NB4 (cell line): ENCODE results near the gene NTN3.

ENCODE experiments used
- MYC ChIP-seq: IDR thresholded peaks from 2 replicates; pipeline ENCODE4 v1.6.1; 2011; ENCODE audit warnings: low read depth, low read length
- POLR2A ChIP-seq: IDR thresholded peaks from 2 replicates; pipeline ENCODE4 v1.6.1; 2011; ENCODE audit warnings: mild to moderate bottlenecking; ENCODE audit not compliant: insufficient read length; ENCODE audit errors: extremely low read depth
- TF ChIP-seq, protein P1 (sequence below): IDR thresholded peaks from one replicate; pipeline ENCODE4 v1.5.1; 2012; ENCODE audit warnings: low read depth, low read length
- TF ChIP-seq, protein P2 (sequence below): IDR thresholded peaks from 2 replicates; pipeline ENCODE4 v1.6.1; 2011; ENCODE audit warnings: low read depth, low read length

DNA sequence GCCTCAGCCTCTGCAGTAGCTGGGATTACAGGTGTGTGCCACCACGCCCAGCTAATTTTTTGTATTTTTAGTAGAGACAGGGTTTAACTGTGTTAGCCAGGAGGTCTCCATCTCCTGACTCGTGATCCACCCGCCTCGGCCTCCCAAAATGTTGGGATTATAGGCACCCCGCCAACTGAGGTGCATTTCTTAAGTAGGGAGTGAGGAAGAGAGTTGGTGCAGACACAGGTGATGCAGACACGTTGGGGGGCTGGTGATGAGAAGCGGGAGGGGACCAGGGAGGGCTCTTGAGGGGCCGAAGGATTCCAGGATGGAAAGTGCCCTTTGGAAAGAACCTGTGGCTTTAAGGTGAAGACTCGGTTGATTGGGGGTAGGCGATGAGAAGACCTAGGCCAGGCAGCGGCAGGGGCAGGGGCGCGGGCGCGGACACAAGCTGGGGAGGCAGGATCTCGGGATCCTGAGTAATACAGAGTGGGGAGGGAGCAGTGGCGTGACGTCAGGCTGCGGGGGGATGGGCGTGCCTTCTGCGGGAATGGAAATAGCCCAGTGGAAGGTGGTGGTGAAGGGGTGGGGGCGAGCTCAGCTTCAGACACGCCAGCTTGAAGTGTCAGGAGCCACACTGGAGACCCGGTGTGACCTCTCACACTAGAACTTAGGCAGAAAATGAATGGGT lies 40.2 kb downstream of the NTN3 start:
- TF ChIP-seq, protein P1, sequence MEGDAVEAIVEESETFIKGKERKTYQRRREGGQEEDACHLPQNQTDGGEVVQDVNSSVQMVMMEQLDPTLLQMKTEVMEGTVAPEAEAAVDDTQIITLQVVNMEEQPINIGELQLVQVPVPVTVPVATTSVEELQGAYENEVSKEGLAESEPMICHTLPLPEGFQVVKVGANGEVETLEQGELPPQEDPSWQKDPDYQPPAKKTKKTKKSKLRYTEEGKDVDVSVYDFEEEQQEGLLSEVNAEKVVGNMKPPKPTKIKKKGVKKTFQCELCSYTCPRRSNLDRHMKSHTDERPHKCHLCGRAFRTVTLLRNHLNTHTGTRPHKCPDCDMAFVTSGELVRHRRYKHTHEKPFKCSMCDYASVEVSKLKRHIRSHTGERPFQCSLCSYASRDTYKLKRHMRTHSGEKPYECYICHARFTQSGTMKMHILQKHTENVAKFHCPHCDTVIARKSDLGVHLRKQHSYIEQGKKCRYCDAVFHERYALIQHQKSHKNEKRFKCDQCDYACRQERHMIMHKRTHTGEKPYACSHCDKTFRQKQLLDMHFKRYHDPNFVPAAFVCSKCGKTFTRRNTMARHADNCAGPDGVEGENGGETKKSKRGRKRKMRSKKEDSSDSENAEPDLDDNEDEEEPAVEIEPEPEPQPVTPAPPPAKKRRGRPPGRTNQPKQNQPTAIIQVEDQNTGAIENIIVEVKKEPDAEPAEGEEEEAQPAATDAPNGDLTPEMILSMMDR, result no peak
- TF ChIP-seq, protein P2, sequence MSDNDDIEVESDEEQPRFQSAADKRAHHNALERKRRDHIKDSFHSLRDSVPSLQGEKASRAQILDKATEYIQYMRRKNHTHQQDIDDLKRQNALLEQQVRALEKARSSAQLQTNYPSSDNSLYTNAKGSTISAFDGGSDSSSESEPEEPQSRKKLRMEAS, result no peak
- TF ChIP-seq POLR2A (no peak), MYC (no peak)
